Left ventricle myocardium inferior (tissue), 1 donor: ENCODE data around the gene DDX17. TPM values are rescaled to one million over a fixed set of nuclear protein-coding genes. Genes with fewer than 3 reads are reported as not detected.
"Not testable (repeated sequence)": the region's sequence is repeated elsewhere in the genome, so short reads cannot be mapped to it uniquely, and the experiment has no call there.

Experiments used
- DNase-seq: peaks from one replicate; pipeline ENCODE4 v3.0.0-alpha.2; 2020
- H3K27ac ChIP-seq: fragments of 200-600 bp; replicated peaks from 2 replicates; pipeline ENCODE4 v1.8.0; 2021
- H3K27me3 ChIP-seq: fragments of 200-600 bp; 2 replicates; pipeline ENCODE4 v1.8.0; 2021; ENCODE audit warnings: low read depth
- H3K36me3 ChIP-seq: fragments of 200-600 bp; 2 replicates; pipeline ENCODE4 v1.8.0; 2021
- H3K4me1 ChIP-seq: fragments of 200-600 bp; 2 replicates; pipeline ENCODE4 v1.8.0; 2021
- H3K4me3 ChIP-seq: fragments of 200-600 bp; 2 replicates; pipeline ENCODE4 v1.8.0; 2021; ENCODE audit warnings: mild to moderate bottlenecking, moderate library complexity
- H3K9me3 ChIP-seq: fragments of 200-600 bp; replicated peaks from 2 replicates; pipeline ENCODE4 v1.8.0; 2021
- CTCF ChIP-seq: fragments of 200-600 bp; IDR thresholded peaks from 2 replicates; pipeline ENCODE4 v1.8.0; 2021; ENCODE audit warnings: antibody characterized with exemption, mild to moderate bottlenecking, borderline replicate concordance
- intact Hi-C: fragments of 100-400 bp; cut with micrococcal nuclease; formaldehyde crosslinking; loops from one replicate; pipeline ENCODE4 v1.11.0; 2022
- total RNA-seq: library from RNA; stranded (reverse); fragmentation: NEBNext Ultra II Directional; extraction: Animal tissue kit (Norgen Biotek cat#: 25700); gene quantifications from one replicate; pipeline ENCODE4 v1.2.1, GENCODE V29; 2021
- donor health status: DM: no; HTN: yes; CAD: no; lungs with severe emphysema.

Gene DDX17
- total RNA-seq, 1 donor from 2014 or later, result 228 TPM

GRCh38 chr22:38479096-38479837 is 26.8 kb downstream of the DDX17 start:
- Histone ChIP-seq H3K4me1 (peaks cover 6% of the 10 kb centered on the region), H3K27me3 (no peaks in the 10 kb centered on the region), H3K4me3 (no peak overlapping the region), H3K36me3 (peaks cover 47% of the 10 kb centered on the region), H3K27ac (peak overlapping the region; percentile 31), H3K9me3 (no peaks in the 10 kb centered on the region)
- DNase-seq, result no peak
- intact Hi-C loops, result no loop called here
- no peak for TF ChIP-seq CTCF

- Histone ChIP-seq H3K36me3 (peaks cover 30% of the 10 kb centered on the region), H3K27ac (no peak overlapping the region), H3K27me3 (no peaks in the 10 kb centered on the region), H3K9me3 (no peaks in the 10 kb centered on the region), H3K4me3 (no peak overlapping the region), H3K4me1 (peaks cover 6% of the 10 kb centered on the region)
- intact Hi-C loops, result no loop called here
- no peak for TF ChIP-seq CTCF
- DNase-seq, result no peak
Measured at GRCh38 chr22:38477585-38477984, 28.5 kb downstream of the DDX17 start.

GRCh38 chr22:38474003-38474607 is 32.0 kb downstream of the DDX17 start:
- H3K27me3 ChIP-seq, result no peaks in the 10 kb centered on the region
- no peak overlapping the region for H3K4me3 ChIP-seq
- no peak overlapping the region for H3K27ac ChIP-seq
- H3K36me3 ChIP-seq, result no peaks in the 10 kb centered on the region
- TF ChIP-seq CTCF, result no peak
- H3K4me1 ChIP-seq, result peaks cover 3% of the 10 kb centered on the region
- no peak for DNase-seq
- no peaks in the 10 kb centered on the region for H3K9me3 ChIP-seq
- intact Hi-C loops, result no loop called here

GRCh38 chr22:38471237-38471636 is 34.9 kb downstream of the DDX17 start:
- no peak overlapping the region for H3K4me3 ChIP-seq
- no peaks in the 10 kb centered on the region for H3K36me3 ChIP-seq
- H3K27me3 ChIP-seq, result no peaks in the 10 kb centered on the region
- H3K4me1 ChIP-seq, result peaks cover 21% of the 10 kb centered on the region
- no peaks in the 10 kb centered on the region for H3K9me3 ChIP-seq
- intact Hi-C loops, result no loop called here
- no peak overlapping the region for H3K27ac ChIP-seq
- DNase-seq, result no peak
- no peak for TF ChIP-seq CTCF

- H3K36me3 ChIP-seq, H3K9me3 ChIP-seq, H3K27ac ChIP-seq, intact Hi-C loops, H3K27me3 ChIP-seq, DNase-seq, H3K4me3 ChIP-seq: not testable (repeated sequence)
- peaks cover 21% of the 10 kb centered on the region for H3K4me1 ChIP-seq
Measured at GRCh38 chr22:38470179-38470578, 35.9 kb downstream of the DDX17 start.

GRCh38 chr22:38469306-38469781 is 36.8 kb downstream of the DDX17 start:
- Histone ChIP-seq H3K4me3 (no peak overlapping the region), H3K27me3 (no peaks in the 10 kb centered on the region)
- intact Hi-C loops, result no loop called here

More at GRCh38 chr22:38469306-38469781, 36.8 kb downstream of the DDX17 start:
- DNase-seq, result no peak
- no peak for TF ChIP-seq CTCF
- no peak overlapping the region for H3K27ac ChIP-seq
- H3K9me3 ChIP-seq, result no peaks in the 10 kb centered on the region
- H3K4me1 ChIP-seq, result peaks cover 21% of the 10 kb centered on the region
- H3K36me3 ChIP-seq, result no peaks in the 10 kb centered on the region
